ENCODE data around the gene CASZ1.

Gene CASZ1

DNA sequence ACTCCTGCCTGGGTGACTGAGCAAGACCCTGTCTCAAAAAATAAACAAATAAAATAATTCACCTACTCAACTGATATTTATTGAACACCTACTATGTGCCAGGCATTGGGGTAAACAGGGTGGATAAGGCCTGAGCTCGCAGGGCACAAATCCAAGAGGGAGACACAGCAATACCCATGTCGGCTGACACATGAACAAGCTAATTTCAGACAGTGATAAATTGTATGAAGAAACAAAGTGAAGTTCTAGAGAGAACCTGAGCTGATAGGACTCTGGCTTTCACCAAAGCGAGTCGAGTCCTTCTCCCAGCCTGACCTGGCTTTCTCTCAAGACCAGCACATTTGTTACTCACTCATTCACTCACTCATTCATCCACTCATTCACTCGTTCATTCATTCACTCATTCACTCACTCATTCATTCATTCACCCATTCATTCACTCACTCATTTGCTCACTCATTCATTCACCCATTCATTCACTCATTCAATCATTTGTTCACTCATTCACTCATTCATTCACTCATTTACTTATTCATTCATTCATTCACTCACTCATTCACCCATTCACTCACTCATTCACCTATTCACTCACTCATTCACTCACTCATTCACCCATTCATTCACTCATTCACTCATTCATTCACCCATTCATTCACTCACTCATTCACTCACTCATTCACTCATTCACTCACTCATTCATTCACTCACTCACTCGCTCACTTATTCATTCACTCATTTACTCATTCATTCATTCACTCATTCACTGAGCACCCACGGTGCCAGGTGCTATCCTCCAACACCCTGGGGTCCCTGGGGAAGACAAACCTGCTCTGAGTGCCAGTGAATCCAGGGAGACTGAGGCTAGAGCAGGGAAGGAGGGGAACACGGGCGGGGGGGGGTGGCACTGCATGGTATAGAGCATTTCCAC, 37.4 kb upstream of the CASZ1 start:
- TF ChIP-seq, protein P1, sequence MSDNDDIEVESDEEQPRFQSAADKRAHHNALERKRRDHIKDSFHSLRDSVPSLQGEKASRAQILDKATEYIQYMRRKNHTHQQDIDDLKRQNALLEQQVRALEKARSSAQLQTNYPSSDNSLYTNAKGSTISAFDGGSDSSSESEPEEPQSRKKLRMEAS (IDR thresholded peaks at IDR 0.05), result no peak
- TF ChIP-seq EGR1 (IDR thresholded peaks at IDR 0.05), result no peak

DNA sequence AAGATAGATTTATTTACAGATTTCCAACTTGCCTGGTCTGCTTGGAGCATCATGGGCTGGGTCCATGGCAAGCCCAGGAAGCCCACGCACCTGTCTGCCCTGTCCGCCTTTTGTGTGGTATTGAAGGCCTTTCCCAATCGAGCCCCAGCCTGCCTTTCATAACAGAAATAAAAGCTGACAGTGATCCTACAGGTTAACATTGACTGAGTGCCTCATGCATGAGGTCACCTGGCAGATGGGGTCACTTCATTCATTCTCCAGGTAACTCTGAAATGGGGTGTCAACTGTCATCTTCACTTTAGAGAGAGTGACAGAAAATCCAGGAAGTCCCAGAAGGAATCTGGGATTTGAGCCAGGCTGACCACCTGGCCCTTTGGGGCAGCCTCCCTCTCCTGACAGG, 36.3 kb upstream of the CASZ1 start:
- TF ChIP-seq ZBTB7A (IDR thresholded peaks at IDR 0.05; ENCODE audit: low read depth), result no peak
- TF ChIP-seq CEBPB (IDR thresholded peaks at IDR 0.05), result no peak
- TF ChIP-seq, protein P2, sequence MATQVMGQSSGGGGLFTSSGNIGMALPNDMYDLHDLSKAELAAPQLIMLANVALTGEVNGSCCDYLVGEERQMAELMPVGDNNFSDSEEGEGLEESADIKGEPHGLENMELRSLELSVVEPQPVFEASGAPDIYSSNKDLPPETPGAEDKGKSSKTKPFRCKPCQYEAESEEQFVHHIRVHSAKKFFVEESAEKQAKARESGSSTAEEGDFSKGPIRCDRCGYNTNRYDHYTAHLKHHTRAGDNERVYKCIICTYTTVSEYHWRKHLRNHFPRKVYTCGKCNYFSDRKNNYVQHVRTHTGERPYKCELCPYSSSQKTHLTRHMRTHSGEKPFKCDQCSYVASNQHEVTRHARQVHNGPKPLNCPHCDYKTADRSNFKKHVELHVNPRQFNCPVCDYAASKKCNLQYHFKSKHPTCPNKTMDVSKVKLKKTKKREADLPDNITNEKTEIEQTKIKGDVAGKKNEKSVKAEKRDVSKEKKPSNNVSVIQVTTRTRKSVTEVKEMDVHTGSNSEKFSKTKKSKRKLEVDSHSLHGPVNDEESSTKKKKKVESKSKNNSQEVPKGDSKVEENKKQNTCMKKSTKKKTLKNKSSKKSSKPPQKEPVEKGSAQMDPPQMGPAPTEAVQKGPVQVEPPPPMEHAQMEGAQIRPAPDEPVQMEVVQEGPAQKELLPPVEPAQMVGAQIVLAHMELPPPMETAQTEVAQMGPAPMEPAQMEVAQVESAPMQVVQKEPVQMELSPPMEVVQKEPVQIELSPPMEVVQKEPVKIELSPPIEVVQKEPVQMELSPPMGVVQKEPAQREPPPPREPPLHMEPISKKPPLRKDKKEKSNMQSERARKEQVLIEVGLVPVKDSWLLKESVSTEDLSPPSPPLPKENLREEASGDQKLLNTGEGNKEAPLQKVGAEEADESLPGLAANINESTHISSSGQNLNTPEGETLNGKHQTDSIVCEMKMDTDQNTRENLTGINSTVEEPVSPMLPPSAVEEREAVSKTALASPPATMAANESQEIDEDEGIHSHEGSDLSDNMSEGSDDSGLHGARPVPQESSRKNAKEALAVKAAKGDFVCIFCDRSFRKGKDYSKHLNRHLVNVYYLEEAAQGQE (IDR thresholded peaks at IDR 0.05; ENCODE audit: low read depth), result no peak
- no peak for TF ChIP-seq TAF1 (IDR thresholded peaks at IDR 0.05; ENCODE audit: low read depth)
- TF ChIP-seq YY1 (IDR thresholded peaks at IDR 0.05; ENCODE audit: low read depth), result no peak
- no peak for TF ChIP-seq FOXM1 (IDR thresholded peaks at IDR 0.05; ENCODE audit: borderline replicate concordance, low read depth)
- TF ChIP-seq, protein P3, sequence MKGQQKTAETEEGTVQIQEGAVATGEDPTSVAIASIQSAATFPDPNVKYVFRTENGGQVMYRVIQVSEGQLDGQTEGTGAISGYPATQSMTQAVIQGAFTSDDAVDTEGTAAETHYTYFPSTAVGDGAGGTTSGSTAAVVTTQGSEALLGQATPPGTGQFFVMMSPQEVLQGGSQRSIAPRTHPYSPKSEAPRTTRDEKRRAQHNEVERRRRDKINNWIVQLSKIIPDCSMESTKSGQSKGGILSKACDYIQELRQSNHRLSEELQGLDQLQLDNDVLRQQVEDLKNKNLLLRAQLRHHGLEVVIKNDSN (IDR thresholded peaks at IDR 0.05), result no peak
- TF ChIP-seq NFIC (IDR thresholded peaks at IDR 0.05), result no peak
- no peak for TF ChIP-seq CREB1 (IDR thresholded peaks at IDR 0.05; ENCODE audit: low read depth)
- TF ChIP-seq EP300 (IDR thresholded peaks at IDR 0.05; ENCODE audit: borderline replicate concordance), result no peak
- TF ChIP-seq TCF12 (IDR thresholded peaks at IDR 0.05; ENCODE audit: low read depth), result no peak
- TF ChIP-seq, protein P1 (IDR thresholded peaks at IDR 0.05), result no peak
- TF ChIP-seq RAD21 (IDR thresholded peaks at IDR 0.05; ENCODE audit: low read depth), result no peak
- TF ChIP-seq TEAD4 (IDR thresholded peaks at IDR 0.05), result no peak
- no peak for TF ChIP-seq EGR1 (IDR thresholded peaks at IDR 0.05)

DNA sequence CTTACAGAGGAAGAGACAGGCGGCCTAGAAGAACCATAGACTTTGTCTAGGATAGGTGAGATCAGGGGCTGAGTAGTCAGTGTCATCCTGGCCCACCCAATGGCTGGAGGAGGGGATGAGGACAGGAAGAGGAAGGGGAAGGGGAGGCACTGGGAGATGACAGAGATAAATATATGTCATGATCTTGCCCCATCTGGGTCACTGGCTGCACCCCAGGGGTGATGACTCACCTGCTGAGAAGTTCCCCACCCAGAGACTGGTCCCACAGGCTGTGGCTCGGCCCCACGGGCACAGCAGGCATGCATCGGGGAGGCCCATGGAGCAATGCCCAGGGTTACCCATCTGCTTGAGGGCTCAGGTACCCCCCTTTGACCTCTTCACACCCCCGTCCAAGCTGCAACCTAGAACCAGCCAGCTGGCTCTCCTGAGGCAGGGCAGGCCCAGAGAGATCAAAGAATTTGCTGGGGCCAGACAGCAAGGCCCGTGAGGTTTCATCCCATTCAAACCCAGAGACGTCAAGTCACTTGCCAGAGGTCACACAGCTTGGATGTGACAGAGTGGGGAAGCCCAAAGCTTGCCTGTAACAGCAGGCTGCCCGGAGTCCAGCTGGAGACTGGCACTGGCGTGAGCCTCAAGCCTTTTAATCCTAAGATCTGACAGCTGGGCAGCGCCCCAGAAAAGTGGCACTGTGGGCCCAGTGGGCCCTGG, 34.7 kb upstream of the CASZ1 start:
- TF ChIP-seq NFIC (IDR thresholded peaks at IDR 0.05), result peak; percentile 51; the same call in 1 of the 2 replicates
- TF ChIP-seq TEAD4 (IDR thresholded peaks at IDR 0.05), result no peak
- peak; percentile 60; the same call in 1 of the 2 replicates for TF ChIP-seq EP300 (IDR thresholded peaks at IDR 0.05; ENCODE audit: borderline replicate concordance)
- no peak for TF ChIP-seq TAF1 (IDR thresholded peaks at IDR 0.05; ENCODE audit: low read depth)
- 0 out of 2 replicates have a peak, but pooled peaks have one; percentile 28 for TF ChIP-seq ZBTB7A (IDR thresholded peaks at IDR 0.05; ENCODE audit: low read depth)
- TF ChIP-seq YY1 (IDR thresholded peaks at IDR 0.05; ENCODE audit: low read depth), result no peak
- TF ChIP-seq, protein P3 (IDR thresholded peaks at IDR 0.05), result no peak
- no peak for TF ChIP-seq FOXM1 (IDR thresholded peaks at IDR 0.05; ENCODE audit: borderline replicate concordance, low read depth)
- no peak for TF ChIP-seq EGR1 (IDR thresholded peaks at IDR 0.05)
- TF ChIP-seq, protein P2 (IDR thresholded peaks at IDR 0.05; ENCODE audit: low read depth), result no peak
- TF ChIP-seq TCF12 (IDR thresholded peaks at IDR 0.05; ENCODE audit: low read depth), result peak; percentile 79
- TF ChIP-seq CREB1 (IDR thresholded peaks at IDR 0.05; ENCODE audit: low read depth), result no peak
- TF ChIP-seq CEBPB (IDR thresholded peaks at IDR 0.05), result no peak
- no peak for TF ChIP-seq RAD21 (IDR thresholded peaks at IDR 0.05; ENCODE audit: low read depth)
- TF ChIP-seq, protein P1 (IDR thresholded peaks at IDR 0.05), result no peak

DNA sequence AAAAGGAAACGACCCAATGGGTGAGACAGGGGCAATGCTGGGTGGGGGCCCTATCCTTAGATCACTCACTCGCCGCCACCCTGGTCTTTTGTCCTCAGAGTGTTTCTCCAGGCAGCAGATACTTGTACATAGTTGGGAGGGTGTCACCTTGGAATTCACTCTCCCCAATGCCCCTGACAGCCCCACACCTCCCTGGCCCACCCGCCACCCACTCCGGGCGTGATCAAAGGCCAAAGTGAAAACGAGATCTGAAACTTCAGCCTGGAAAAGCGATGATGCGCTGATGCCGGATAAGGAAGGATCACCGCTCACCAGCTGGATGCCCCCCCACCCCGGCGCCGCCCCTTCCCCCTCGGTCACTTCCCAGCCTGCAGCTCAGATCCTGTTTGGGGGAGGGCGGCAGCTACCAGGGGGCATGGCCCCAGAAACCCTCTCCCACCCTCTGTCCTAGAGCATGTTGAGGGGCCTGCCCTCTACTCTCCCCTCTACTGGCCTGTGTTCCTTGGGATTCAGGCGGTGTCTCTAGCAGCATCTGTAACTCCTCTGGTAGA, 33.6 kb upstream of the CASZ1 start:
- no peak for TF ChIP-seq RAD21 (IDR thresholded peaks at IDR 0.05; ENCODE audit: low read depth)
- no peak for TF ChIP-seq EP300 (IDR thresholded peaks at IDR 0.05; ENCODE audit: borderline replicate concordance)
- TF ChIP-seq ZBTB7A (IDR thresholded peaks at IDR 0.05; ENCODE audit: low read depth), result no peak
- no peak for TF ChIP-seq FOXM1 (IDR thresholded peaks at IDR 0.05; ENCODE audit: borderline replicate concordance, low read depth)
- TF ChIP-seq, protein P3 (IDR thresholded peaks at IDR 0.05), result no peak
- TF ChIP-seq YY1 (IDR thresholded peaks at IDR 0.05; ENCODE audit: low read depth), result no peak
- TF ChIP-seq NFIC (IDR thresholded peaks at IDR 0.05), result no peak
- no peak for TF ChIP-seq TEAD4 (IDR thresholded peaks at IDR 0.05)
- TF ChIP-seq TCF12 (IDR thresholded peaks at IDR 0.05; ENCODE audit: low read depth), result no peak
- no peak for TF ChIP-seq EGR1 (IDR thresholded peaks at IDR 0.05)
- no peak for TF ChIP-seq CREB1 (IDR thresholded peaks at IDR 0.05; ENCODE audit: low read depth)
- no peak for TF ChIP-seq TAF1 (IDR thresholded peaks at IDR 0.05; ENCODE audit: low read depth)
- TF ChIP-seq, protein P1 (IDR thresholded peaks at IDR 0.05), result no peak
- TF ChIP-seq, protein P2 (IDR thresholded peaks at IDR 0.05; ENCODE audit: low read depth), result no peak
- no peak for TF ChIP-seq CEBPB (IDR thresholded peaks at IDR 0.05)

Measured in Ishikawa (cell line).